ENCODE data around the gene ALDH3A2. TPM values are rescaled to one million over a fixed set of nuclear protein-coding genes. Genes with fewer than 3 reads are reported as not detected.

The ALDH3A2 gene
- total and polyA plus RNA-seq, 2 experiments from 2014 or later = 63.6 to 137 TPM

GRCh38 chr17:19619705-19620325, 28.7 kb upstream of the ALDH3A2 start:
- no peaks in the 10 kb centered on the region for H4K20me1 ChIP-seq (ENCODE audit: insufficient read depth, poor library complexity, severe bottlenecking)
- H3K4me3 ChIP-seq = no peak overlapping the region
- H3K27ac ChIP-seq = no peak overlapping the region
- no peak for DNase-seq (ENCODE audit: low spot score)
- 50% methylated on average over 2 of the region's 2 CpGs for WGBS (ENCODE audit: low lambda C conversion rate, missing lambda C conversion rate)
- no peaks in the 10 kb centered on the region for H3K79me2 ChIP-seq
- no peaks in the 10 kb centered on the region for H3K36me3 ChIP-seq (replicated peaks; ENCODE audit: insufficient read depth, low read depth)
- no peak overlapping the region for H2AFZ ChIP-seq
- no peak overlapping the region for H3K4me2 ChIP-seq
- H3K9me2 ChIP-seq (replicated peaks; ENCODE audit: insufficient read depth) = no peaks in the 10 kb centered on the region
- H3K4me1 ChIP-seq (ENCODE audit: insufficient read depth) = no peaks in the 10 kb centered on the region
- TF ChIP-seq EZH2phosphoT487 (IDR thresholded peaks at IDR 0.05; ENCODE audit: low read depth, severe bottlenecking, unreplicated experiment) = no peak
- no peak for TF ChIP-seq EZH2 (IDR thresholded peaks at IDR 0.05; ENCODE audit: borderline replicate concordance)
- TF ChIP-seq CTCF (IDR thresholded peaks at IDR 0.05; ENCODE audit: poor library complexity) = no peak
- no peaks in the 10 kb centered on the region for H3K27me3 ChIP-seq
- H3K9me3 ChIP-seq (ENCODE audit: low read depth) = no peaks in the 10 kb centered on the region

- no peak overlapping the region for H3K4me2 ChIP-seq
- no peaks in the 10 kb centered on the region for H3K9me3 ChIP-seq (ENCODE audit: low read depth)
- H4K20me1 ChIP-seq (ENCODE audit: insufficient read depth, poor library complexity, severe bottlenecking) = no peaks in the 10 kb centered on the region
- H3K9me2 ChIP-seq (replicated peaks; ENCODE audit: insufficient read depth) = no peaks in the 10 kb centered on the region
- no peak overlapping the region for H3K27ac ChIP-seq
- no peak overlapping the region for H2AFZ ChIP-seq
- H3K79me2 ChIP-seq = no peaks in the 10 kb centered on the region
- H3K4me1 ChIP-seq (ENCODE audit: insufficient read depth) = no peaks in the 10 kb centered on the region
- H3K27me3 ChIP-seq = no peaks in the 10 kb centered on the region
- 92% methylated on average over 1 of the region's 1 CpG for WGBS (ENCODE audit: low lambda C conversion rate, missing lambda C conversion rate)
- TF ChIP-seq CTCF (IDR thresholded peaks at IDR 0.05; ENCODE audit: poor library complexity) (no peak), EZH2 (IDR thresholded peaks at IDR 0.05; ENCODE audit: borderline replicate concordance) (no peak), EZH2phosphoT487 (IDR thresholded peaks at IDR 0.05; ENCODE audit: low read depth, severe bottlenecking, unreplicated experiment) (no peak)
- H3K36me3 ChIP-seq (replicated peaks; ENCODE audit: insufficient read depth, low read depth) = no peaks in the 10 kb centered on the region
- no peak overlapping the region for H3K4me3 ChIP-seq
- no peak for DNase-seq (ENCODE audit: low spot score)
These were observed 26.9 kb upstream of the ALDH3A2 start for GRCh38 chr17:19621697-19622096.

- WGBS (ENCODE audit: low lambda C conversion rate, missing lambda C conversion rate) = 97% methylated on average over 4 of the region's 4 CpGs
These were observed 22.5 kb upstream of the ALDH3A2 start for GRCh38 chr17:19626079-19626478.

More at GRCh38 chr17:19626079-19626478, 22.5 kb upstream of the ALDH3A2 start:
- no peak for TF ChIP-seq CTCF (IDR thresholded peaks at IDR 0.05; ENCODE audit: poor library complexity)
- TF ChIP-seq EZH2 (IDR thresholded peaks at IDR 0.05; ENCODE audit: borderline replicate concordance) = no peak
- TF ChIP-seq EZH2phosphoT487 (IDR thresholded peaks at IDR 0.05; ENCODE audit: low read depth, severe bottlenecking, unreplicated experiment) = no peak
- DNase-seq (ENCODE audit: low spot score) = no peak
- no peaks in the 10 kb centered on the region for H3K79me2 ChIP-seq
- H3K4me2 ChIP-seq = no peak overlapping the region
- H3K4me1 ChIP-seq (ENCODE audit: insufficient read depth) = no peaks in the 10 kb centered on the region
- no peak overlapping the region for H3K27ac ChIP-seq
- H3K36me3 ChIP-seq (replicated peaks; ENCODE audit: insufficient read depth, low read depth) = no peaks in the 10 kb centered on the region
- no peaks in the 10 kb centered on the region for H3K27me3 ChIP-seq
- H3K9me3 ChIP-seq (ENCODE audit: low read depth) = no peaks in the 10 kb centered on the region
- H4K20me1 ChIP-seq (ENCODE audit: insufficient read depth, poor library complexity, severe bottlenecking) = no peaks in the 10 kb centered on the region
- no peak overlapping the region for H2AFZ ChIP-seq
- H3K4me3 ChIP-seq = no peak overlapping the region
- H3K9me2 ChIP-seq (replicated peaks; ENCODE audit: insufficient read depth) = no peaks in the 10 kb centered on the region

All from hepatocyte (in vitro differentiated cells).